Heart left ventricle (tissue), 16 donors: Measurements from ENCODE around the gene YPEL4. TPM values are rescaled to one million over a fixed set of nuclear protein-coding genes. Genes with fewer than 3 reads are reported as not detected.
A peak's percentile ranks its signal among the peaks of the same experiment; 100 is the strongest.
"Not testable (repeated sequence)": the region's sequence is repeated elsewhere in the genome, so short reads cannot be mapped to it uniquely, and the experiment has no call there.

Experiments used
- ATAC-seq, 4 donors: fragments of 200-7000 bp; cut with Tn5 transposase; one replicate each; pipeline ENCODE4 v1.9.1; 2020 to 2022; ENCODE audit warnings: moderate library complexity in 4 of 4, mild to moderate bottlenecking in 3 of 4, moderate number of reproducible peaks in 1 of 4
- DNase-seq, 5 donors: peaks; one replicate each; pipeline ENCODE4 v3.0.0-alpha.2; 2020
- H3K27ac ChIP-seq, 12 donors: fragments of 200-600 bp; sonication (generic) in 4 of 12; one replicate each; pipeline versions ENCODE4 v1.5.0 to v1.8.0; 2016 to 2022; ENCODE audit warnings: mild to moderate bottlenecking in 2 of 12
- H3K27me3 ChIP-seq, 9 donors: fragments of 200-600 bp; sonication (generic) in 2 of 9; one replicate each; pipeline versions ENCODE4 v1.5.1 to v1.8.0; 2016 to 2022; ENCODE audit warnings: mild to moderate bottlenecking in 3 of 9
- H3K36me3 ChIP-seq, 9 donors: fragments of 200-600 bp; sonication (generic) in 2 of 9; one replicate each; pipeline versions ENCODE4 v1.5.0 to v1.8.0; 2018 to 2022; ENCODE audit warnings: mild to moderate bottlenecking in 2 of 9
- H3K4me1 ChIP-seq, 12 donors: fragments of 200-600 bp; sonication (generic) in 4 of 12; one replicate each; pipeline versions ENCODE4 v1.5.0 to v1.8.0; 2016 to 2022; ENCODE audit warnings: mild to moderate bottlenecking in 3 of 12
- H3K4me3 ChIP-seq, 12 donors: fragments of 200-600 bp; sonication (generic) in 4 of 12; one replicate each; pipeline versions ENCODE4 v1.5.0 to v1.8.0; 2017 to 2022; ENCODE audit warnings: mild to moderate bottlenecking in 9 of 12, moderate library complexity in 4 of 12
- H3K9me3 ChIP-seq, 12 donors: fragments of 200-600 bp; sonication (generic) in 4 of 12; one replicate each; pipeline versions ENCODE4 v1.5.0 to v1.8.0; 2016 to 2022; ENCODE audit warnings: mild to moderate bottlenecking in 1 of 12
- CTCF ChIP-seq, 12 donors: fragments of 200-600 bp; sonication (generic) in 4 of 12; IDR thresholded peaks; one replicate each; pipeline versions ENCODE4 v1.5.0 to v1.8.0; 2018 to 2022; ENCODE audit warnings: antibody characterized with exemption in 12 of 12, mild to moderate bottlenecking in 5 of 12
- POLR2A ChIP-seq, 2 donors: fragments of 450-650 bp; IDR thresholded peaks; one replicate each; pipeline ENCODE4 v1.6.1; 2017; ENCODE audit warnings: antibody characterized with exemption in 2 of 2, mild to moderate bottlenecking in 2 of 2, moderate library complexity in 2 of 2
- WGBS, 4 donors: extraction: QIAGEN DNeasy Blood & Tissue Kit in 2 of 4; methylation state at CpG; one replicate each; pipeline versions ENCODE4 v1.1.5 to v1.1.7; 2013 to 2018; 5-methylcytosine and 5-hydroxymethylcytosine counted together
- intact Hi-C, 10 donors: fragments of 100-400 bp; cut with DNase I; formaldehyde crosslinking; loops; one replicate each; pipeline versions ENCODE4 v1.11.1 to v1.14.2; 2022
- long read RNA-seq, 3 donors: library from polyadenylated mRNA; unstranded; transcript quantifications; one replicate each; pipeline ENCODE4 v2.0.0, GENCODE V29; 2020 to 2021
- polyA plus RNA-seq, 2 donors: library from polyadenylated mRNA; stranded (reverse); fragments of 200-250 nt; gene quantifications; one replicate each; pipeline ENCODE4 v1.2.3, GENCODE V29; 2013
- total RNA-seq, 9 donors: library from RNA; depleted of rRNA in 2 of 9; stranded (reverse); fragments of >200 nt in 2 of 9; fragmentation: NEBNext Ultra II Directional in 3 of 9; extraction: Animal tissue kit (Norgen Biotek cat#: 25700) in 3 of 9; gene quantifications; one replicate each; pipeline versions ENCODE4 v1.1.0 to v1.2.4, GENCODE V29; 2016 to 2023
- donor health status: ischemic (EF 13 %, LVEDD 7.1; RV severe dilation, severe dysfunction).
- donor health status: healthy with polysubstance abuse.
- donor health status: DM: no; HTN: yes; CAD: no.
- donor health status: DM: no; HTN: no; CAD: no.
- donor health status: ischemic (EF 25% LVEDD 6.9; RV normal size, moderate dysfunction).
- donor health status: ischemic (EF 25% LVEDD 5.7; RV mildly dilated, moderate dysfunction).
- donor health status: healthy.
- donor health status: DM: yes; HTN: yes; CAD: no.
- donor health status: ischemic (EF 35%, LVEDD 5.7; RV mildly dilated, moderate dysfunction).
- donor health status: nonischemic (EF 11% LVEDD 7.7; RV severe dilation, severe dysfunction).
- donor health status: DM: yes; HTN: yes; CAD: no.
- donor health status: PGD.
- donor health status: ischemic (EF 29% LVEDD 5.4; RV normal size, mild dysfunction).
- donor health status: nonischemic (EF 23%, LVEDD 6.1; RV moderate dilation, normal function).

YPEL4 gene
- total RNA-seq (1 to 10 TPM in 2 of 9 donors, under 1 TPM in 7; 0.16 to 2.2 (median 0.67) TPM), polyA plus RNA-seq (1 to 10 TPM in 1 of 2 donors, under 1 TPM in 1; 0.28 to 1.2 TPM)
- long read RNA-seq, donor 1, partial matches to known transcripts: 2 of 2 reads
- long read RNA-seq, donor 1, other reads (novel, unspliced or antisense): 0 of 2 reads
- long read RNA-seq, donor 2: 0 reads
- long read RNA-seq, donor 3, partial matches to known transcripts: 1 of 3 reads
- long read RNA-seq, donor 3, other reads (novel, unspliced or antisense): 2 of 3 reads

DNA sequence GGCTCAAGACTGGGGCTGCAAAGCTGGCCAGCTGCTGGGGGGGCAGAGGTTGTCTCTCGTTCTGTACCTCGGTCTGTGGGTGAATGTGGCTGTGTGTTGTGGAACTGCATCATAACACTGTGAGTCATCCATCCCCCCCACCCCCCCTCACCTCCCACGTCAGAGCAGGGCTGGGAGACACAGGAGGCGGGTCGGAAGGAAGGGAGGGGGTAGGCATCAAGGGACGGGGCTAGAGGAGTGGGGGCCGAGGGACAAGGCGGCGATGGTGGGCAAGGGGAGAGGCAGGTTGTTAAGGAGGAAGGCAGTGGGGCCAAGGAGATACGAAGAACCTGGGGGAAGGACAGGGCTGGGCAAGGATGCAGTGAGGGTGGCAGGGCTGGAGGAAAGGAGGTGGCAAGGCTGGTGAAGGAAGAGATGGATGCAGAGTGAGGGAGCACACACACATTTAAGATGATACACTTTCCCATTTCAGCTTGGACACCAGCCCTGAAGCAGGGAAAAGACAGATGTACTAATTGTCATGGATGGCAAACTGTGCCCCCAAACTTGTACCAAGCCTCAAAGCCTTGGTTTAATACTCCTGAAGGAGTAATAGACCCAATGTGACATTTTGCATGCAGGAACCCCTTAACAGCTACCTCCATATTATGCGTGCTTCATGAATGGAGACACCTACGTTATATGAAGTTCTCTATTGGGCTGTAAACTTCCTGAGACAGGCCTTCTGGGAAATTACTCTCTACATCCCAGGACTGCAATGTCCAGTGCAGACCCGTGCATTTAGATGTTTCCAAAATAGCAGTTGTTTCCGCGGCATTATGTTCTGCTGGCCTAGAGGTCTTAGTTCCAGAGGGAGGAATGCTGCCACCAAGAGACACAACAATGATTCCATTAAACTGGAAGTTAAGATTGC is at the start of gene YPEL4:
YPEL4 (minus strand) TSS at position 87 of the 913 bp plus-strand sequence. CDS start 2,805 bp downstream, outside the sequence.
- H3K27me3 ChIP-seq: peaks cover 4 to 54% (median 34%) of the 10 kb centered on the region in 9 donors
- peak within 1 kb of the TSS in 2 of 12 donors; percentile 16 to 28 for H3K27ac ChIP-seq
- no peaks in the 10 kb centered on the region for H3K9me3 ChIP-seq
- peak; percentile 30 to 76 (median 68) for ATAC-seq
- intact Hi-C loops: loop anchor here in 7 of 10 donors (5.0 to 10.0 kb wide), 6 partner anchors 83 to 865 kb away; partner anchors contain the start of gene UBE2L6 (in 1 of the 7)
- 6 to 14% (median 10%) methylated on average over 15 of the region's 15 CpGs for WGBS, 4 donors
- peaks cover 0 to 68% (median 30%) of the 10 kb centered on the region in 12 donors for H3K4me1 ChIP-seq
- peak in 3 of 5 donors; percentile 61 to 69 (median 62) for DNase-seq
- H3K4me3 ChIP-seq: peak within 1 kb of the TSS; percentile 6 to 62 (median 44)
- no peak for TF ChIP-seq CTCF (IDR thresholded peaks at IDR 0.05)
- no peak for TF ChIP-seq POLR2A (IDR thresholded peaks at IDR 0.05)
- no peaks in the 10 kb centered on the region for H3K36me3 ChIP-seq

GRCh38 chr11:57698843-57699365 is 49.2 kb upstream of the YPEL4 start:
- H3K27ac ChIP-seq: no peak overlapping the region
- peaks cover 7 to 100% (median 90%) of the 10 kb centered on the region in 9 donors for H3K36me3 ChIP-seq
- TF ChIP-seq POLR2A (IDR thresholded peaks at IDR 0.05) (no peak), CTCF (IDR thresholded peaks at IDR 0.05) (no peak)
- intact Hi-C loops: no loop called here
- ATAC-seq: peak in 3 of 4 donors; percentile 8 to 35 (median 21)
- WGBS, 4 donors: 83 to 94% (median 89%) methylated on average over 14 to 18 of the region's 18 CpGs
- no peaks in the 10 kb centered on the region for H3K9me3 ChIP-seq
- H3K4me1 ChIP-seq: no peaks in the 10 kb centered on the region
- H3K27me3 ChIP-seq: no peaks in the 10 kb centered on the region
- no peak for DNase-seq
- no peak overlapping the region for H3K4me3 ChIP-seq

- peaks cover 3 to 100% (median 100%) of the 10 kb centered on the region in 9 donors for H3K36me3 ChIP-seq
- H3K4me1 ChIP-seq, H3K27me3 ChIP-seq, H3K27ac ChIP-seq, H3K4me3 ChIP-seq, ATAC-seq, DNase-seq, H3K9me3 ChIP-seq, intact Hi-C loops: not testable (repeated sequence)
- WGBS, 4 donors: 97 to 99% (median 98%) methylated on average over 5 of the region's 5 CpGs
These were observed 40.8 kb upstream of the YPEL4 start for GRCh38 chr11:57690474-57690873.

- Histone ChIP-seq H3K36me3 (peaks cover 0 to 92% (median 69%) of the 10 kb centered on the region in 9 donors), H3K27me3 (no peaks in the 10 kb centered on the region), H3K27ac (no peak overlapping the region), H3K9me3 (no peaks in the 10 kb centered on the region), H3K4me1 (peaks cover 0 to 37% (median 17%) of the 10 kb centered on the region in 12 donors), H3K4me3 (no peak overlapping the region)
- 47 to 74% (median 61%) methylated on average over 1 of the region's 1 CpG for WGBS, 4 donors
- intact Hi-C loops: no loop called here
- TF ChIP-seq CTCF (IDR thresholded peaks at IDR 0.05): no peak
- no peak for TF ChIP-seq POLR2A (IDR thresholded peaks at IDR 0.05)
- DNase-seq (no peak), ATAC-seq (no peak)
These were observed 31.5 kb upstream of the YPEL4 start for GRCh38 chr11:57681168-57681567.
